Neuronal stem cell (in vitro differentiated cells): ENCODE results near the gene LNX1.
"Not testable (repeated sequence)": the region's sequence is repeated elsewhere in the genome, so short reads cannot be mapped to it uniquely, and the experiment has no call there.

ENCODE experiments used
- DNase-seq: peaks from one replicate; pipeline ENCODE4 v3.0.0-alpha.2; 2013; ENCODE audit warnings: low spot score
- H2AFZ ChIP-seq: one replicate; pipeline ENCODE4 v1.6.1; 2013; ENCODE audit warnings: mild to moderate bottlenecking, low read length, inconsistent platforms
- H2AK5ac ChIP-seq: 2 replicates; pipeline ENCODE4 v1.6.1; 2013; ENCODE audit warnings: low read depth, mild to moderate bottlenecking, inconsistent platforms, low read length, moderate library complexity, mixed read lengths
- H2BK120ac ChIP-seq: 2 replicates; pipeline ENCODE4 v1.6.1; 2013; ENCODE audit warnings: low read depth, mild to moderate bottlenecking, inconsistent platforms, low read length, moderate library complexity, mixed read lengths
- H2BK12ac ChIP-seq: one replicate; pipeline ENCODE4 v1.6.1; 2013; ENCODE audit warnings: low read length, inconsistent platforms
- H2BK15ac ChIP-seq: 2 replicates; pipeline ENCODE4 v1.6.1; 2013; ENCODE audit warnings: mild to moderate bottlenecking, low read length, inconsistent platforms, mixed read lengths
- H2BK5ac ChIP-seq: one replicate; pipeline ENCODE4 v1.6.1; 2013; ENCODE audit warnings: inconsistent platforms, mild to moderate bottlenecking, low read length, moderate library complexity
- H3K14ac ChIP-seq: one replicate; pipeline ENCODE4 v1.6.1; 2013; ENCODE audit warnings: low read length, inconsistent platforms
- H3K18ac ChIP-seq: 2 replicates; pipeline ENCODE4 v1.6.1; 2013; ENCODE audit warnings: low read length, inconsistent platforms
- H3K23ac ChIP-seq: 2 replicates; pipeline ENCODE4 v1.6.1; 2013; ENCODE audit warnings: low read depth, mild to moderate bottlenecking, mixed read lengths, low read length, inconsistent platforms; ENCODE audit not compliant: poor library complexity
- H3K27ac ChIP-seq: replicated peaks from 3 replicates; pipeline ENCODE4 v1.5.1; 2013; ENCODE audit warnings: low read length, inconsistent platforms
- H3K27me3 ChIP-seq, 3 experiments: 2 replicates each; pipeline ENCODE4 v1.6.1; 2013; ENCODE audit warnings: low read length in 3 of 3, mild to moderate bottlenecking in 2 of 3, inconsistent platforms in 1 of 3, low read depth in 1 of 3, mixed read lengths in 1 of 3, moderate library complexity in 1 of 3; ENCODE audit not compliant: control insufficient read depth in 3 of 3, insufficient read depth in 3 of 3
- H3K36me3 ChIP-seq, 2 donors: replicated peaks in 1 of 2; 2 replicates each; pipeline ENCODE4 v1.6.1; 2013; ENCODE audit warnings: low read length in 2 of 2; ENCODE audit not compliant: control insufficient read depth in 2 of 2, insufficient read depth in 2 of 2
- H3K4ac ChIP-seq: 2 replicates; pipeline ENCODE4 v1.6.1; 2013; ENCODE audit warnings: inconsistent platforms, mild to moderate bottlenecking, low read length, moderate library complexity
- H3K4me1 ChIP-seq, 2 donors: 1 replicate in 1 of 2; 2 replicates in 1 of 2; pipeline ENCODE4 v1.6.1; 2013; ENCODE audit warnings: low read length in 2 of 2, low read depth in 1 of 2; ENCODE audit not compliant: control insufficient read depth in 2 of 2, insufficient read depth in 1 of 2
- H3K4me2 ChIP-seq: one replicate; pipeline ENCODE4 v1.6.1; 2013; ENCODE audit warnings: mild to moderate bottlenecking, low read length, inconsistent platforms; ENCODE audit not compliant: insufficient read depth, poor library complexity, severe bottlenecking
- H3K4me3 ChIP-seq, 2 donors: 2 replicates each; pipeline ENCODE4 v1.5.1; 2013; ENCODE audit warnings: low read length in 2 of 2, mild to moderate bottlenecking in 2 of 2, inconsistent platforms in 1 of 2, moderate library complexity in 1 of 2
- H3K79me1 ChIP-seq: one replicate; pipeline ENCODE4 v1.6.1; 2013; ENCODE audit warnings: low read depth, mild to moderate bottlenecking, inconsistent platforms, low read length, moderate library complexity
- H3K9ac ChIP-seq: one replicate; pipeline ENCODE4 v1.6.1; 2013; ENCODE audit warnings: mild to moderate bottlenecking, low read depth, low read length, inconsistent platforms; ENCODE audit not compliant: poor library complexity
- H3K9me3 ChIP-seq, 2 donors: replicated peaks in 1 of 2; 2 replicates each; pipeline versions ENCODE3 to v1.6.1; 2013; ENCODE audit warnings: low read length in 2 of 2, mild to moderate bottlenecking in 2 of 2, inconsistent platforms in 1 of 2, low read depth in 1 of 2, mixed read lengths in 1 of 2, moderate library complexity in 1 of 2; ENCODE audit not compliant: control insufficient read depth in 2 of 2, insufficient read depth in 1 of 2
- H4K8ac ChIP-seq: one replicate; pipeline ENCODE4 v1.6.1; 2013; ENCODE audit warnings: low read depth, mild to moderate bottlenecking, inconsistent platforms, low read length, moderate library complexity
- H4K91ac ChIP-seq: one replicate; pipeline ENCODE4 v1.6.1; 2013; ENCODE audit warnings: low read length, low read depth, mild to moderate bottlenecking, inconsistent platforms; ENCODE audit not compliant: poor library complexity
- WGBS, 2 donors: extraction: QIAGEN DNeasy Blood & Tissue Kit; methylation state at CpG; one replicate each; pipeline ENCODE4 v1.1.7; 2013; ENCODE audit warnings: missing lambda C conversion rate in 2 of 2, mixed read lengths in 1 of 2; ENCODE audit not compliant: insufficient read length in 2 of 2, insufficient replicate concordance in 1 of 2; ENCODE audit errors: extremely low coverage in 2 of 2; 5-methylcytosine and 5-hydroxymethylcytosine counted together

The LNX1 gene

GRCh38 chr4:53421791-53422190 is 169.5 kb downstream of the LNX1 start:
- Histone ChIP-seq H2BK12ac (no peak overlapping the region), H2AFZ (no peak overlapping the region), H4K8ac (no peak overlapping the region), H3K23ac (no peak overlapping the region), H3K14ac (no peak overlapping the region), H3K4me2 (no peak overlapping the region), H2BK5ac (no peak overlapping the region), H3K79me1 (no peaks in the 10 kb centered on the region), H2BK120ac (no peak overlapping the region), H3K36me3 (peaks cover 0 to 38% of the 10 kb centered on the region in 2 donors), H3K9me3 (no peaks in the 10 kb centered on the region), H3K18ac (no peak overlapping the region), H2BK15ac (no peak overlapping the region), H3K4me1 (no peaks in the 10 kb centered on the region), H3K27ac (no peak overlapping the region), H2AK5ac (no peak overlapping the region), H3K27me3 (no peaks in the 10 kb centered on the region), H3K4me3 (no peak overlapping the region), H3K9ac (no peak overlapping the region), H3K4ac (no peak overlapping the region), H4K91ac (no peak overlapping the region)
- WGBS, 2 donors = no CpG with 5 or more reads among the region's 2 CpGs
- DNase-seq = no peak

GRCh38 chr4:53419208-53419607 is 172.1 kb downstream of the LNX1 start:
- Histone ChIP-seq H3K9me3 (no peaks in the 10 kb centered on the region), H2BK120ac (no peak overlapping the region), H4K91ac (no peak overlapping the region), H2BK15ac (no peak overlapping the region), H3K79me1 (no peaks in the 10 kb centered on the region), H3K27ac (no peak overlapping the region), H3K23ac (no peak overlapping the region), H3K4ac (no peak overlapping the region), H3K4me3 (no peak overlapping the region), H2AFZ (no peak overlapping the region), H3K14ac (no peak overlapping the region), H3K36me3 (peaks cover 0 to 43% of the 10 kb centered on the region in 2 donors), H3K4me2 (no peak overlapping the region), H2BK5ac (no peak overlapping the region), H2BK12ac (no peak overlapping the region), H4K8ac (no peak overlapping the region), H3K18ac (no peak overlapping the region), H2AK5ac (no peak overlapping the region), H3K4me1 (no peaks in the 10 kb centered on the region), H3K27me3 (no peaks in the 10 kb centered on the region), H3K9ac (no peak overlapping the region)
- DNase-seq = no peak
- WGBS, 2 donors = no CpG with 5 or more reads among the region's 3 CpGs

- H3K27ac ChIP-seq, H3K27me3 ChIP-seq, H2BK15ac ChIP-seq, H2BK12ac ChIP-seq, H3K9me3 ChIP-seq, H2BK5ac ChIP-seq, H3K79me1 ChIP-seq, H3K9ac ChIP-seq, H3K18ac ChIP-seq, DNase-seq, H4K91ac ChIP-seq, H3K4ac ChIP-seq, H3K4me1 ChIP-seq, H2BK120ac ChIP-seq, H2AFZ ChIP-seq, H3K4me3 ChIP-seq, H4K8ac ChIP-seq, H3K4me2 ChIP-seq, H2AK5ac ChIP-seq, H3K23ac ChIP-seq, H3K14ac ChIP-seq: not testable (repeated sequence)
- WGBS, 2 donors = no CpG with 5 or more reads among the region's 11 CpGs
- peaks cover 4 to 19% of the 10 kb centered on the region in 2 donors for H3K36me3 ChIP-seq
Observed at GRCh38 chr4:53409479-53409878, 181.8 kb downstream of the LNX1 start.
